H4 (cell line): ENCODE measurements around the gene LUZP2. TPM values are rescaled to one million over a fixed set of nuclear protein-coding genes. Genes with fewer than 3 reads are reported as not detected.

Experiments used
- DNase-seq: peaks from one replicate; pipeline ENCODE4 v3.0.0-alpha.2; 2015; ENCODE audit warnings: low spot score
- total RNA-seq: library from RNA; depleted of rRNA; stranded (reverse); fragments of >200 nt; shearing (Covaris generic); gene quantifications from 2 replicates; pipeline ENCODE4 v1.2.3, GENCODE V29; 2014

Gene LUZP2
- total RNA-seq, 1 experiment from 2014 or later = 0.77 TPM

GRCh38 chr11:24635588-24636290 lies 138.9 kb downstream of the LUZP2 start:
- no peak for DNase-seq

GRCh38 chr11:24636291-24636629 lies 139.4 kb downstream of the LUZP2 start:
- DNase-seq = no peak

- no peak for DNase-seq
Observed at GRCh38 chr11:24637520-24637919, 140.7 kb downstream of the LUZP2 start.

- no peak for DNase-seq
Observed at GRCh38 chr11:24642648-24643047, 145.8 kb downstream of the LUZP2 start.

- DNase-seq = no peak
Observed at GRCh38 chr11:24645563-24645962, 148.7 kb downstream of the LUZP2 start.

- DNase-seq = no peak
Observed at GRCh38 chr11:24651873-24652272, 155.0 kb downstream of the LUZP2 start.

GRCh38 chr11:24653901-24654300 lies 157.0 kb downstream of the LUZP2 start:
- DNase-seq = no peak

- no peak for DNase-seq
Observed at GRCh38 chr11:24661331-24661730, 164.5 kb downstream of the LUZP2 start.

GRCh38 chr11:24664399-24664798 lies 167.5 kb downstream of the LUZP2 start:
- no peak for DNase-seq

- no peak for DNase-seq
Observed at GRCh38 chr11:24667353-24667968, 170.6 kb downstream of the LUZP2 start.

- DNase-seq = no peak
Observed at GRCh38 chr11:24678703-24679348, 182.0 kb downstream of the LUZP2 start.

GRCh38 chr11:24679821-24680351 lies 183.0 kb downstream of the LUZP2 start:
- no peak for DNase-seq

GRCh38 chr11:24683583-24683982 lies 186.7 kb downstream of the LUZP2 start:
- DNase-seq = no peak

GRCh38 chr11:24685821-24686220 lies 189.0 kb downstream of the LUZP2 start:
- DNase-seq = no peak

- DNase-seq = no peak
Observed at GRCh38 chr11:24687531-24688147, 190.8 kb downstream of the LUZP2 start.

- DNase-seq = no peak
Observed at GRCh38 chr11:24688981-24689380, 192.1 kb downstream of the LUZP2 start.

GRCh38 chr11:24697522-24698111 lies 200.8 kb downstream of the LUZP2 start:
- DNase-seq = peak; percentile 7

GRCh38 chr11:24704716-24705115 lies 207.9 kb downstream of the LUZP2 start:
- no peak for DNase-seq

- no peak for DNase-seq
Observed at GRCh38 chr11:24705474-24705873, 208.6 kb downstream of the LUZP2 start.

- no peak for DNase-seq
Observed at GRCh38 chr11:24708616-24709015, 211.8 kb downstream of the LUZP2 start.

- DNase-seq = no peak
Observed at GRCh38 chr11:24709928-24710565, 213.2 kb downstream of the LUZP2 start.

GRCh38 chr11:24714601-24715000 lies 217.7 kb downstream of the LUZP2 start:
- no peak for DNase-seq
